Measurements from ENCODE around the gene GPR4.
A peak's percentile ranks its signal among the peaks of the same experiment; 100 is the strongest.

GPR4 gene

GRCh38 chr19:45643024-45643926, 41.3 kb upstream of the GPR4 start:
- Histone ChIP-seq H3K9ac (ENCODE audit: low read length) (no peak overlapping the region), H3K4me1 (ENCODE audit: insufficient read depth, low read length, severe bottlenecking) (peaks cover 48% of the 10 kb centered on the region), H3K27me3 (ENCODE audit: insufficient read depth, low read length) (no peaks in the 10 kb centered on the region), H3K36me3 (ENCODE audit: insufficient read depth, low read length) (no peaks in the 10 kb centered on the region), H3K27ac (ENCODE audit: low read depth, low read length, poor library complexity, severe bottlenecking) (peak overlapping the region; percentile 96), H2AFZ (ENCODE audit: low read length) (no peak overlapping the region), H3K79me2 (ENCODE audit: insufficient read depth, low read length) (no peaks in the 10 kb centered on the region), H4K20me1 (ENCODE audit: insufficient read depth, low read length) (no peaks in the 10 kb centered on the region), H3K9me3 (ENCODE audit: low read length) (no peaks in the 10 kb centered on the region), H3K9me2 (ENCODE audit: low read depth, low read length) (no peaks in the 10 kb centered on the region), H3K4me3 (ENCODE audit: low read depth, low read length, poor library complexity, severe bottlenecking) (peak overlapping the region; percentile 22), H3F3A (ENCODE audit: insufficient read depth, low read length) (0 out of 2 replicates have a peak, but pooled peaks cover 3% of the 10 kb centered on the region), H3K4me2 (ENCODE audit: low read length) (peak overlapping the region; percentile 46)
- TF ChIP-seq EZH2 (IDR thresholded peaks at IDR 0.05; ENCODE audit: borderline replicate concordance, low read length) (no peak), CTCF (IDR thresholded peaks at IDR 0.05; ENCODE audit: low read length) (peak; percentile 98)

GRCh38 chr19:45641274-45642105, 39.5 kb upstream of the GPR4 start:
- 0 out of 2 replicates have a peak, but pooled peaks cover 4% of the 10 kb centered on the region for H3K36me3 ChIP-seq (ENCODE audit: insufficient read depth, low read length)
- TF ChIP-seq CTCF (IDR thresholded peaks at IDR 0.05; ENCODE audit: low read length), result no peak
- no peak for TF ChIP-seq EZH2 (IDR thresholded peaks at IDR 0.05; ENCODE audit: borderline replicate concordance, low read length)
- H3K27me3 ChIP-seq (ENCODE audit: insufficient read depth, low read length), result no peaks in the 10 kb centered on the region
- peak overlapping the region; percentile 88 for H3K4me2 ChIP-seq (ENCODE audit: low read length)
- no peaks in the 10 kb centered on the region for H4K20me1 ChIP-seq (ENCODE audit: insufficient read depth, low read length)
- H3K9me2 ChIP-seq (ENCODE audit: low read depth, low read length), result no peaks in the 10 kb centered on the region
- 0 out of 2 replicates have a peak, but pooled peaks cover 3% of the 10 kb centered on the region for H3F3A ChIP-seq (ENCODE audit: insufficient read depth, low read length)
- H3K4me1 ChIP-seq (ENCODE audit: insufficient read depth, low read length, severe bottlenecking), result peaks cover 53% of the 10 kb centered on the region
- H3K9me3 ChIP-seq (ENCODE audit: low read length), result no peaks in the 10 kb centered on the region
- peak overlapping the region; percentile 96 for H3K27ac ChIP-seq (ENCODE audit: low read depth, low read length, poor library complexity, severe bottlenecking)
- peak overlapping the region; percentile 76 for H3K9ac ChIP-seq (ENCODE audit: low read length)
- H2AFZ ChIP-seq (ENCODE audit: low read length), result no peak overlapping the region
- no peaks in the 10 kb centered on the region for H3K79me2 ChIP-seq (ENCODE audit: insufficient read depth, low read length)
- peak overlapping the region; percentile 63 for H3K4me3 ChIP-seq (ENCODE audit: low read depth, low read length, poor library complexity, severe bottlenecking)

GRCh38 chr19:45640849-45641273, 38.8 kb upstream of the GPR4 start:
- H3K36me3 ChIP-seq (ENCODE audit: insufficient read depth, low read length), result 0 out of 2 replicates have a peak, but pooled peaks cover 4% of the 10 kb centered on the region
- no peak overlapping the region for H2AFZ ChIP-seq (ENCODE audit: low read length)
- no peaks in the 10 kb centered on the region for H3K9me2 ChIP-seq (ENCODE audit: low read depth, low read length)
- peak overlapping the region; percentile 63 for H3K4me3 ChIP-seq (ENCODE audit: low read depth, low read length, poor library complexity, severe bottlenecking)
- H3K4me2 ChIP-seq (ENCODE audit: low read length), result peak overlapping the region; percentile 88
- H3K9me3 ChIP-seq (ENCODE audit: low read length), result no peaks in the 10 kb centered on the region
- H3K9ac ChIP-seq (ENCODE audit: low read length), result peak overlapping the region; percentile 11; the same call in 1 of the 2 replicates
- H3K27me3 ChIP-seq (ENCODE audit: insufficient read depth, low read length), result no peaks in the 10 kb centered on the region
- H3K79me2 ChIP-seq (ENCODE audit: insufficient read depth, low read length), result no peaks in the 10 kb centered on the region
- TF ChIP-seq CTCF (IDR thresholded peaks at IDR 0.05; ENCODE audit: low read length) (no peak), EZH2 (IDR thresholded peaks at IDR 0.05; ENCODE audit: borderline replicate concordance, low read length) (no peak)
- no peaks in the 10 kb centered on the region for H4K20me1 ChIP-seq (ENCODE audit: insufficient read depth, low read length)
- peaks cover 49% of the 10 kb centered on the region for H3K4me1 ChIP-seq (ENCODE audit: insufficient read depth, low read length, severe bottlenecking)
- peak overlapping the region; percentile 96 for H3K27ac ChIP-seq (ENCODE audit: low read depth, low read length, poor library complexity, severe bottlenecking)
- 0 out of 2 replicates have a peak, but pooled peaks cover 3% of the 10 kb centered on the region for H3F3A ChIP-seq (ENCODE audit: insufficient read depth, low read length)

Data from OCI-LY1 (cell line).